ENCODE results near the gene ZNF654. TPM values are rescaled to one million over a fixed set of nuclear protein-coding genes. Genes with fewer than 3 reads are reported as not detected.

The ZNF654 gene
- total RNA-seq, 3 donors from 2014 or later = 13.1 to 20.8 (median 17.4) TPM

DNA sequence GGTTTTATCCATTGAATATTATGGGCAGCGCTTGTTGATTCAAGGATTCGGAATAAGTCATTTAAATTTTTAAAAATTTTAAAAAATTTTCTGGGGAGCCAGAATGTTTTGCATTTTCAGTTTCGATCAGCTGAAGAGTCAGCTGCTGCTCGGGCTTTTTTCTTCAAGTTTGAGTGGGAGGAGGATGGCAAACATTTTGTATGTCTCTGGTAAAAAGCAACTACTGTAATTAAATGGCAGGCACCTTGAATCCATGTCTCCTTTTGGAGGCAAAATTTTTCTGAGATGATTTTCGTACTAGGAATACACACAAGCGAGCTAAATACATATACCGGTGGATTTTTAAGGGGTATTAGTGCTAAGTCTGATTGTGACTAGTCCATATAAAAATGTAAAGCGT lies 91.3 kb downstream of the ZNF654 start:
- H3K4me1 ChIP-seq (ENCODE audit: low read depth) = peaks cover 12% of the 10 kb centered on the region
- ATAC-seq (no peak), DNase-seq (no peak)
- H3K9me3 ChIP-seq = no peaks in the 10 kb centered on the region
- intact Hi-C loops (cut with DNase I, micrococcal nuclease) = no loop called here
- no peak for TF ChIP-seq CTCF (IDR thresholded peaks at IDR 0.05)
- peak overlapping the region; percentile 40 for H3K4me3 ChIP-seq
- H3K36me3 ChIP-seq (ENCODE audit: low read depth) = no peaks in the 10 kb centered on the region

GRCh38 chr3:88150806-88151205 lies 91.8 kb downstream of the ZNF654 start:
- Histone ChIP-seq H3K4me1 (ENCODE audit: low read depth) (peaks cover 12% of the 10 kb centered on the region), H3K9me3 (no peaks in the 10 kb centered on the region), H3K36me3 (ENCODE audit: low read depth) (no peaks in the 10 kb centered on the region), H3K4me3 (no peak overlapping the region)
- intact Hi-C loops (cut with DNase I, micrococcal nuclease) = no loop called here
- TF ChIP-seq CTCF (IDR thresholded peaks at IDR 0.05) = no peak
- ATAC-seq (no peak), DNase-seq (no peak)

DNA sequence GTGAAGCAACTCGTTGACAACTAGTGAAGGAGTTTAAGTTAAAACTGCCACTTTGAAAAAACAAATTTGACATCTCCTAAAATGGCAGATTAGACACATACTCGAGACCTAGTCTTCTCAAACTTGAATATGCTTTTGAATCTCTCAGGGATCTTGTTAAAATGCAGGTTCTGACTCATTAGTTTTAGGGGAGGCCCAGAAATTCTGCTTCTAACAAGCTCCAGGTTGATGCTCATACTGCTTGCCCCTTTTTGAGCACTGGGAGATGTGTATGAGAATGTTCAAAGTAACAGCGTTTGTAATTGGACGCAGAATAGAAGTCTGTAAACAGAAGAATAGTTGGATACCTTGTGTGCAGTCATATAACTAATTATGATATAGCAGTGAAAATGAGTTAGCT lies 92.3 kb downstream of the ZNF654 start:
- DNase-seq (no peak), ATAC-seq (no peak)
- no peaks in the 10 kb centered on the region for H3K9me3 ChIP-seq
- peaks cover 5% of the 10 kb centered on the region for H3K36me3 ChIP-seq (ENCODE audit: low read depth)
- H3K4me3 ChIP-seq = no peak overlapping the region
- no peak for TF ChIP-seq CTCF (IDR thresholded peaks at IDR 0.05)
- peaks cover 12% of the 10 kb centered on the region for H3K4me1 ChIP-seq (ENCODE audit: low read depth)
- intact Hi-C loops (cut with DNase I, micrococcal nuclease) = no loop called here

DNA sequence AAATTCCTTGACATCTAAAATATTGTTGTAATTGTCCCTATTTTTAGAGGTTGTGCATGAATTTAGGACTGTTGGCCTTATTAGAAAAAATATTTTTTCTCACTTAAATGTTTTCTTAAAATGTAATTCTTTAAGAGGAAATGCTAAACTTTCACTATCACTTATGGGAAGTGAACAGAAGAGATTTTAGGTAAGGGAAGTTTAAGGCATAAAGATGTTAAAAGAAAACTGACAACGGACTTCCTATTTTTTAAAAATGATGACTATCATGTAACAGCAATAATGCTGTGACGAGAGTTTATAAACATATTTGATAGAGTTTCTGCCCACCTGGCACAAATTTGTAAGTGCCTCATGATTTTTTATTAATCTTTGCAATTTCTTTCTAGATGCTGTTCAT lies 93.8 kb downstream of the ZNF654 start:
- ATAC-seq (no peak), DNase-seq (no peak)
- intact Hi-C loops (cut with DNase I, micrococcal nuclease) = no loop called here
- Histone ChIP-seq H3K9me3 (no peaks in the 10 kb centered on the region), H3K36me3 (ENCODE audit: low read depth) (peaks cover 7% of the 10 kb centered on the region), H3K4me1 (ENCODE audit: low read depth) (peaks cover 12% of the 10 kb centered on the region), H3K4me3 (no peak overlapping the region)
- no peak for TF ChIP-seq CTCF (IDR thresholded peaks at IDR 0.05)

DNA sequence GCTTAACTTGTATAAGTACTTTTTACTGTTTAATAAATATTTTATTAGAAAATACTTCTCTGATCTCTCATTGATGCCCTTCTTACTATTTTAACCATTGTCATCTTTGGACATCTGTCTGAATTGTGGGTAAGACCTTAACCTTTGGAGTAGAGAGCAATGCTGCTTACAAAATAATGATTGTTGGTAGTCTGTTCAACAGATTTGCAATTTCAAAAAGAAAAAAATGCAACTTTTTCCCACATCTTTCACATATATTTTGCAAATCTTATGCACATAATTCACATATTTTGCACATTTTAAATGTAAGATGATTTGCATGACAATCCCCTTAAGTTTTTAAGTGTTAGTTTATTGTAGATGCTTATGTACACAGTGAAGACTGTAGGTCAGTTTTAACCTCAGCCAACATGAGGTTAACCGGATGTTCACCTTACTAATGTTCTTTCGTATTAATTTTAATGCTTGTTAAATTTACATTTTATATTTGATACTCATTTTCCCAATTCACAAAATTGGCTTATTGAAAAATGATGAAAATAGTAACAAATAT lies 107.4 kb downstream of the ZNF654 start:
- DNase-seq (no peak), ATAC-seq (no peak)
- Histone ChIP-seq H3K4me1 (ENCODE audit: low read depth) (no peaks in the 10 kb centered on the region), H3K36me3 (ENCODE audit: low read depth) (no peaks in the 10 kb centered on the region), H3K4me3 (no peak overlapping the region), H3K9me3 (no peaks in the 10 kb centered on the region)
- intact Hi-C loops (cut with DNase I, micrococcal nuclease) = no loop called here
- no peak for TF ChIP-seq CTCF (IDR thresholded peaks at IDR 0.05)

GRCh38 chr3:88167173-88167572 lies 108.1 kb downstream of the ZNF654 start:
- Histone ChIP-seq H3K4me1 (ENCODE audit: low read depth) (no peaks in the 10 kb centered on the region), H3K4me3 (no peak overlapping the region), H3K36me3 (ENCODE audit: low read depth) (no peaks in the 10 kb centered on the region), H3K9me3 (no peaks in the 10 kb centered on the region)
- no peak for ATAC-seq
- no peak for DNase-seq
- TF ChIP-seq CTCF (IDR thresholded peaks at IDR 0.05) = no peak
- intact Hi-C loops (cut with DNase I, micrococcal nuclease) = no loop called here

Measured in mucosa of descending colon (tissue), 3 donors.